LoVo (cell line): ENCODE measurements around the gene SH3D19.

Experiments
- DNase-seq: peaks from one replicate; pipeline ENCODE4 v3.0.0-alpha.2; 2016; ENCODE audit warnings: low spot score

The SH3D19 gene

DNA sequence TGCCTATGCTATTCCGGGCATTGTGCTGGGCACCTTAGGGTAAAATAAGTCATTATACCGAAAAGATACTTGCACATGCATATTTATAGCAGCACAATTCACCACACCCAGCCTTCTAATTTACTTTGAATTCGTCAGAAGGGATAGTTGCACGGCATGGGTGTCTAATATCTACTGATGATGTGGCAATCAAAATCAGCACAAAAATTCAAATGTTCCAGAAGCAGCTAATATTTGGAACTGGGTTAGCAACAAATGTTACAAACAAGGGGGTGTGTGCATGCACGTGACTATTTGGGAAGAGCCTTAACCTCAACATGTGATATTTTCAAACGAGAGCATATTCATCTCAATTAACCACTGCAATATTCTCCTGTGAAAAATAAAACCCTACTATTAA, 128.2 kb downstream of the SH3D19 start:
- no peak for DNase-seq

DNA sequence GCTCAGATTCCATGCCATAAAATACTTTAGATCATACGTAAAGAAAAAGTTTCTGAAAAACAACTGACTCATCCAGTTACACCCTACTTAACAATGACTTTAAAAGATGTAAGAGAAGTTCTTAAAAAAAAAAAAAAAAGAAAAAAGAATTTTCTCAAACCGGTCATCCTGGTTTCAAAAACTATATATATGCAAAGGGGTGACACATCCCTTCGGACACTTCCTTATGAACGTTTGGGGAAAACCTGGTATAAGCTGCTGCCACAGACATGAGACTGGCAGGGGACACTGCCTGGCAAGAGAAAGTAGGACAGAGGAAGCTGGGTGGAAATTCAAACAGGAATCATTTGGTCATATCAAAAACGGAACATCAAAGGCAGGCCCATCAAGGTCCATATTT, 129.6 kb downstream of the SH3D19 start:
- DNase-seq = peak; percentile 78

DNA sequence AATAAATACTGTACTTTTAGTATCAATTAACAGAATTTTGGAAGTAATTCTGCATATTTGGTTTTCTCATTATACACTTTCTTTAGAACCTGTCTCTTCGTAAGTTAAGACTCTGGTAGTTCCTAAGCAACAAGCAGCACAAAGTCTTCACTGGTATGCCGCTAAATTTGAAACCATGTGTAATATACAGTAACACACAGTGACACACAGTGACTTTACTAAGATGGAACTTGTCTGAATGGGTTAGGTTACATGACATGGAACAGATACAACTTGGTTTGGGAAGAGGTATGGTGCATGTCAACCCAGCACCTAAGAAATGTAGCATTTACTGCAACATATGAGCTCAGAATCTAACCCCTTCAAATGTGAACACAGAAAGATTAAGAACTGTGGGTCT, 132.0 kb downstream of the SH3D19 start:
- no peak for DNase-seq

DNA sequence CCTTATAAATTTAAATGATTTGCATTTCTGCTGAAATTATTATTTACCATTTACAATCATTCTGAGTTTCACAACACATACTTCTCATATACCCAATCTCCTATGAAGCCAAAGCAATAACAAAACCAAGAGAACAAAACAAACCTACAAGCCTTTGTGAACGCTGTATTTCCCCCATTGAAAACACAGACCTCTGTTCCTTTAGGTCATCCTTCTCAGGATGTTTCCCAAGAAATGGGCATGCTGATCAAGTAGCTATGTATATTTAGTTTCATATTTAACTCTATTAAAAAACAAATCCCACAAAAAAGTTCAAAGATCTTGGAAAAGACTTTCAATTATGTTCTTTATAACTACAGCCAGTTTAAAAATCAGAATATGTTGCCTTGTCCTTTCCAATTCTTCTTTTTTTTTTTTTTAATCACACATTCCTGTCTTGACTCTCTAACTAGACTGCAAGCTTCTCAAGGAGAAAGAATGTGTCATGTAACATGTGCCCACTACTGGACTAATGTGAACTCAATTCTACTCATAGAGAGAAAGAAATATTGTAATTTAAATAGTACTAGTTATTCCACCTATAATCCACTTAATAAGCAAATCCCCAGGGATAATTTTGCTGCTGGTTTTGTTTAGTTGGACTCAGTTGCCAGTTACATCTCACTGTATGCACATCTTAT, 132.7 kb downstream of the SH3D19 start:
- DNase-seq = no peak

DNA sequence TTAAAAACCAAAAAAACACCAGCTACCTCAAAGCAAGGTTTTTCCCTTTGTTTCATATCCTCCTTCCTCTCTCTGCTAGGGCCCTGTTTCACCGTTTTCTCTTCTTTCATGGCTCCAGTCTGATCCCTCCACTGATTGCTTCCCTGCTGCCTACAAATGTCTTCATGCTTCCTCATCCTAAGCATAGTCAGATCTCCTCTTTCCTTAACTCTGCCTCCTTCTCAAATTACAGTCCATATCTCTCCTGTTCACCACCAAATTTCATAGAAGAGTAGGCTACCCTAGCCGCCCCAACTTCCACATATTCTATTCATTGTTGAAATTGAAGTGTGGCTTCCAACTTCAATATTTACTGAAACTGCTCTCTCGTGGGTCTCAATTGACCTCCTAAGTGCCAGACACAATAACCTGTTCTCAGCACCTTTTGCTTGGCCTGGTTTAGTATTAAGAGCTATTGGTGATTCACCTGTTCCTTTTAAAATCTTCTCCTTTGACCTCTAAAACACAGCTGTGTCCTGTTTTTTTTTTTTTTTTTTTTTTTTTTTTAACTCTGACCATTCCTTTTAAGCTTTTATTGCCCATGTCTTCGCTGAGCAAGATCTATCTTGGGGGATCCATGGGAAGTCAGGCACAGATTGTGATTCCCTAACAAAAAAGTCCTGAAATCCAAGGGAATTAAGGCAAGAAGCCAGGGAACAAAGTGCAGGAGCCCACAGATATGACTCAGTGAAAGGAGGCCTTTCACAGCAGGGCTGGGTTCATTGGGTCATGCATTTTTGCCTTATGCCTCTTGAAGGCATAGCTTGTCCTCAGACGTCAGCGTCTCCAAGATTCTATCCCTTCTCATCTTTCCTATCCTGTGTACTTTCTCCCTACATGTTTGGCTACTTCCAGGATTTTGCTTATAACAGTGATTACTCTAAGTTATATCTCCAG, 140.6 kb downstream of the SH3D19 start:
- peak; percentile 35 for DNase-seq

DNA sequence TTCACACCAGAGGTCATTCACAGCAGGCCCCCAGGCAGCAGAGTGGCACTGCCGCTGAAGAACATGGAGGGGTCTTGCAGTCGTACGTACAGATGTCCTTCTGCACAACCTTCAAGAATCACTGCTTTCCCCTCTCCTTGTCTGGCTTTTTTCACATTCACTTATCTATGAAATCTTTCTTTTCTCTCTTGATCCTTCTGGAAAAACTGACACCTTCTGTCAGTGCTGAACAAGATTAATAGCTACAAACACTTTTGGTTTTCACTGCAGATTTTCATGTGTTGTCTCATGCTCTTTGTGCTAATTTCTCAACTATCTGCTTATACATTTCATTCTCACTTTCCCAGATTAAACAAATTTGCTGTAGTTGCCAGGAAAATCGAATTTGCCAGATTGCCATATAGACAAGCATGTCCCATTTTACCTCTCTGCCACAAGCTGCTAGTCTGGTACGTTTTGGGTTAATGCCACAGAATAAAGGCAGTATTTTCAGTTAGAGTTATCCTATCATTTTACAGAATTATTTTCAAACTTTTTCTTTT, 142.9 kb downstream of the SH3D19 start:
- DNase-seq = no peak

DNA sequence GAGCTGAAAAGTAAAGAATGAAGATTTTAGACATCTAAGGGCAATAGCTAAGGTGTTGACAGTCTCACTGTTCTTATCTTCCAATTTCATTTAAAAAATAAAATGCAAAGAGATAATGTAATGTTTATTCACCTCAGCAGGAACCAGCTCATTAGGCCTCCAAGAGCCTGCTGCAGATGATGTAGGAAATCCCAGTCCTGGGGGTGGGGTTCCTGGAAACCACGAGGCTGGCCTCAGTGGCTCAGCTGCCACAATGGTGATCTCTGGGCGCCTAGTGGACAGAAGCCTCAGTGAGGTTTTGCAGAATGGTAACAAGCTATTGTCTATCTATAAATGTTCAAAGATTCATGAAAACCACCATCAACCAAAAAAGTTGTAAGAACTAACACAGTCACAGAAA, 148.7 kb downstream of the SH3D19 start:
- DNase-seq = no peak

DNA sequence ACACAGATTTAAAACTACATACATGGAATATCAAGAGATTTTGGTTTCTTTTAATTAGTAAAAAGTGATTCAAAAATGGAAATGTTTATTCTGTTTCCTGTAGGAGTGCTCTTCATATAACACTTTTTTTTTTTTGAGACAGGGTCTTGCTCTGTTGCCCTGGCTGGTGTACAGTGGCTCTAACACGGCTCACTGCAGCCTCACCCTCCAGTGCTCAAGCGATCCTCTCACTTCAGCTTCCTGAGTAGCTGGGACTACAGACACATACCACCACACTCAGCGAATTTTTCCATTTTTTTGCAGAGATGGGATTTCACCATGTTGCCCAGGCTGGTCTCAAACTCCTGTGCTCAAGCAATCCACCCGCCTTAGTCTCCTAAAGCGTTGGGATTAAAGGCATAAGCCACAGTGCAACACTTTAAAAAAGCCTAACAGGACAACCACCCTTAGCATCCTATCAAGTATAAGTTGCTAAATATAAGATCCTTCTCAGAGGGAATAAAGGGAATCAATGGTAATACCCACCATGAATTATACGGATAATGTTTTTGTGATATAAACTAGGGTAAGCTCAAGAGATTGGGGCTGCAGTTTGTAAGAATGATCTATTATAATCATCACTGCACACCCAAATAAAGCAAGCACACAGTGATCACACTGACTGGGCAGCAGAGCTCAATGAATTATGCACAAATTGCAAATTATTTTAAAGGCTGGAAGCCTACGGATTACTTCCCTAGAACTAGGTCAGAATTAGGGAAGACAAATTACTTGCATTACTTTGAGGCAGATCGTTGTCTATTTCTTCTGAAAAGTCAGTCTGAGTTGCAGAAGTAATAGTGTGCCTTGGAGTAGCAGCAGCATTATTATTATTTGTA, 149.4 kb downstream of the SH3D19 start:
- DNase-seq = no peak

DNA sequence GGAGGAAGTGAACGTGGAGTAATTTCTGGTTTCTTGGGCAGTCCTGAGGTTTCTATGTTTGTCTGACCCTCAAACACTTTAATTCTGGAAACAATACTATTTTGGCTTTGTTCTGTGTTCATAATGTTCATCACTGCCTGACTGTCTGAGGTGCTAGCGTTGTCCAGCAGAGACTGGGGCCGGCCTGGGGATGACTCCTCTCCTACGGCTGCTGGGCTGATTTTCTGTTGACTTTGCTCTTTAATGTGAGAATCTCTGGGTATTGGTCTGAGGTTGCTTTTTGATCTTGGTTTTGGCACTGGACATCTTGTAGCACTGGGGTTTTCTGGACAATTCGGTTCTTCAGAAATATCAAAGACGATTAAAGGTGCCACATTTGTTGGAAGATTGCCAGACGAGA, 150.2 kb downstream of the SH3D19 start:
- no peak for DNase-seq

DNA sequence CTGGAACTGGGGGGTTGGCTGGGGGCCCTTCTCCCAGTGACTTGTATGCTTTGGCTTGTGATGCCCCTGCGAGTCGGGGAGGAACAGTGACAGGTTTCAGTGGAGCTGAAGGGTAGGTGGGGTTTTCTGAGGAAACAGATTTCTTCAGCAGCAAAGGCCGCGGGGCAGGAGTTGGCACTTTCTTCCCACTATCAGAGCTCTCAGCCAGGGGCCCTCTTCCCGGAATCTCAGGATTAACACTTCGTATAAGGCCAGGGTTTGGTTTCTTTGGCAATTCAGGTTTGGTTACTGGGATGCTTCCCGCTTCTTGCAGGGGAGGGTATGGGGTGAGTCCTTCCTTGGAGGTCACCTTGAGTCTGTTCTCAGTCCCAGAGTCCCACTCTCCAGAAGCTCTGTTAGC, 150.6 kb downstream of the SH3D19 start:
- DNase-seq = no peak

DNA sequence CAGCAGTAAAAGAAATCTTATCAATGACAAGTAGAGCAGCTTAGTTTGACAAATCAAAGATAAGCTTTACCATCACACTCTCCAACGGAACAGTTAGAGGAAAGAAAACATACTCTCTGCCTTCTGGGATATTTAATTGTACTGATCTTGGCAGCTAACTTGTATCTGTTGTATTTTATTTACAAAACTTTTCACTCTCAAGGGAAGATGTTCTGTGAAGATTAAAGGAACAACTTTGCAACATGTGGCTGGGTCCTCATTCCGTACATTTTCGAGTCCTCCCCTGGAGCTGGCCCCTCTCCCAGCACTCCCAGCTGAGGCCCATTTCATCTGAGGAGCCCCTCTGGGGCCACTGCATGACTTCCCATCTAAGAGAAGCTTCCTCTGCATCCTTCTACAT, 151.5 kb downstream of the SH3D19 start:
- DNase-seq = no peak

DNA sequence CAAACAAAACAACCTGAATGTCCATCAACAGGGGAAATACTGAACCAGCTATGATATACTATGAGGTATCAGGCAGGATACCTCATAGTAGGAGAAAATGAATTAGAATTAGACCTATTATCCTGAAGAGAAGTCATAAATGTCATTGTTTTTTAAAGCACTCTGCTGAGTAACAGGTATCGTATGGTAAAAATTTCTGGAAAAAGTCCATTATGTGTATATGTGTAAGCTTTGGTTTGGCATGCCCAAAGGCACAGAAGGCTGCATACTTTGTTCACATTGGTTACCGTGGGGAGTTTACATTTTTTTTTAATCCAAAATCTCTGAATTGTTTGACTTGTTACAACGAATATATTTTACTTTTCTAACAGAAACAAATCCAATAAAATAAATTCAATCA, 155.5 kb downstream of the SH3D19 start:
- DNase-seq = no peak

DNA sequence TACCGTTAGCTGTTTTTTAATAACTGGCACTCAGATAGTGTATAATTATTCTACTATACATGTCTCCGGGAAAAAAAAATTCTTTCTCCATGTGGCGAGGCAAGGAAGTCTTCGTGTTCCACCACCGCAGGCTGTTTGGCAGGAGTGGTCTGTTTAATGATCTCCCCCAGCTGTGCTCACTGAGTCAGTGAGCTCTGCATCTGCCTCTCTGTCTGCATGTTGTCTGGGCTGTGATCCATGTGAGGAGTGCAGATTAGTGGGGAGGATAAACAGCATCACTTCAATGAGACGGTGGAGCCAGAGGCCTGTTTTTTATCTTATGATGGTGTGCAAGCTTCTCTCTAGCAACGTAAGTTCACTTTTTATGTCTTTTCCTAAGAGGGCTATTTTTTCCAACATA, 156.2 kb downstream of the SH3D19 start:
- no peak for DNase-seq

DNA sequence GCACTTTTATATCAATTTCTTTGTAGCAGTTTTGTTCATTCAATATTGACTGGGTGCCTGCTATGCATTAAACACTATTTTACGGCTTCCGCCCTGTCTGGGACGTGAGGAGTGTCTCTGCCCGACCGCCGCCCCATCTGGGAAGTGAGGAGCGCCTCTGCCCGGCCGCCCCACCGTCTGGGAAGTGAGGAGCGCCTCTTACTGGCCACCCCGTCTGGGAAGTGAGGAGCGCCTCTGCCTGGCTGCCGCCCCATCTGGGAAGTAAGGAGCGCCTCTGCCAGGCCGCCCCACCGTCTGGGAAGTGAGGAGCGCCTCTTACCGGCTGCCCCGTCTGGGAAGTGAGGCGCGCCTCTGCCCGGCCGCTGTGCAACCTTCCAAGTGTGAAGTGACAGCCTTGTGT, 157.8 kb downstream of the SH3D19 start:
- DNase-seq = no peak

DNA sequence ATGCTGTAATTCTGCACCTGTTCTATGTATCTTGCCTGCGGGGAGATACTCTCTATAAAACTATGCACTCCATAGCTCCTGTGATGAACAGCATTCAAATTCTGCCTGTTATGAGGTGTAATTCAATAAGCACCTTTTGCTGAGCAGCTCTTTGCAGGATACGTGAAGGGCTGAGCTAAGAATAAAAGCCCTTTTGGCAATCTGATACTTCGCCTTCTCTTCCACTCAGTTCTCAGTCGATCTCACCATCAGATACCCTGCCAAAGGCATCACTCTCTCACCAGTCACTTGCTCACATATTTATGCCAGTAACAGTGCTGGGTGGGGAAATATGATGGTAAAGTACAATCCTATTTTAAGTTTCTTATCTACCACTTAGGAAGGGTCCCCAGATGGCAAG, 158.8 kb downstream of the SH3D19 start:
- no peak for DNase-seq

DNA sequence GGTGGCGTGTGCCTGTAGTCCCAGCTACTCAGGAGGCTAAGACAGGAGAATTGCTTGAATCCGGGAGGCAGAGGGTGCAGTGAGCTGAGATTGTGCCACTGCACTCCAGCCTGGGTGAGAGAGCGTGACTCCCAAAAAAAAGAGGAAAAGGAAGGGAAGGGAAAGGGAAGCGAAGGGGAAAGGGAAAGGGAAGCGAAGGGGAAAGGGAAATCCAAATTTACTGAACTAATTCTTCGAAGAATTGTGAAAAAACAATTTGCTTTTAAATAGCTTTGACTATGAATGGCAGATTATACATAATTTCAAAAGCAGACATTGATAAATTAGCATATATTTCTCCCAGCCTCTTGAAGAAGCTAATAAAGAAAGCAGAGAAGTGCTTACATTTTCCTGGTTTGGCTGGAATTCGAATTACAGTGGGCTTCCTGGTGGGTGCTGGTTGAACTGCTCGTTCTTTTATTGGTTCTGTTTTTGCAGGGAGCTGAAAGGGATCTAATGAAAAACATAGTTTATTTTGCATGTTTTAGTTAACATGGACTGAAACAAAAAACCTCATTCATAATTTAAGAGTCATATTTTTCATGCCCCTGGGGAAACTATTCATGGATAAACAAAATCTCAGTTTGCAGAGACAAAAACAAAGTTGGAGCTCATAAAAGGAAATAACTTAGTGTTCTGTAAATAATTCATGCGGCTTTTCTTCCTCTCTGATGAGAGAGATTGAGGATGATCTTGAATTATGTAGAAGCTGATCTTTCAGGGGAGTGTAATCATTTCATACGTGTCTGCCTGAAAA, 160.0 kb downstream of the SH3D19 start:
- DNase-seq = no peak

DNA sequence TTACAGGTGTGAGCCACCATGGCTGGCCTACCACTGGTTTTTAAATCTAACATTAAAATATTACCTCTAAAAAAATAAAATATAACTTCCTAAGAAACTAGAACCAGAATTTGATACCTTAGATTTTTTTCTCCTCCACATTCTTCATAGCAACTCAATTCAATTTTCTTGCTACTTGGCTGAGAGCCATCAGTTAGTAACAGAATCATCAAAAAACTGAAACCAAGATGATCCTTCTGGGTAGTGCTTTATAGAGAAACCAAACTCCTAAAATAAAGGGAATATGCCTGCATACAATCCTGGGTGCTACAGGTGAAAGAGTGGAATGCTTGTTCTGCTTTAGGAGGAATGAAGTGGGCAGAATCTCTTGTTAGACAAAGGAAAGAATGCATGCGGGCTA, 161.6 kb downstream of the SH3D19 start:
- DNase-seq = no peak

DNA sequence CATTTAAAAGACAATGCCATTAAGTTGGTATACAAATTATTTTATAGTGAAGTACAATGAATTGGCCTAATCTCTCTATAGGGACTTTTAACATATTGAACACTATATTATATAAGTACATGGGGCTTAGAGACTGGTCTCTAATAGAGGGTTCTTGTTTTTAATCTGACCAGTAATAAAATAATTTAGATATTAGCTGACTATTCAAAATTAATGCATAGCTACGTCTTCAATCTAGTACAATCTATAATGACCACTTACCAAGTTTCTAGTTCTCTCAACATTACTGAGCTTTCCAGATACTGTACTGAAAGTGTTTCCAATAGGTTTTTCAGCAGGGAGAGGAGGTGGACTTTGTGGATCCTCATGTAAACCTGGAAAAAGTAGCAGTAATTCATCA, 166.4 kb downstream of the SH3D19 start:
- no peak for DNase-seq

DNA sequence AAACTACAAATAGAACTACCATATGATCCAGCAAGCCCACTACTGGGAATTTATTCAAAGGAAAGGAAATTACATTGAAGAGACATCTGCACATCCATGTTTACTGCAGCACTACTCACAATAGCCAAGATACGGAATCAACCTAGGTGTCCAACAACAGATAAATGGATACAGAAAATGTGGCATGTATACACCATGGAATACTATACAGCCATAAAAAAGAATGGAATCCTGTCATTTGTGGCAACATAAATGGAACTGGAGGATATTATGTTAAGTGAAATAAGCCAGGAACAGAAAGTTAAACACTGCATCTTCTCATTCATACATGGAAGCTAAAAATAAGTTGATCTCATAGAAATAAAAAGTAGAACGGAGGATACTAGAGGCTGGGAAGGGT, 167.9 kb downstream of the SH3D19 start:
- DNase-seq = no peak

DNA sequence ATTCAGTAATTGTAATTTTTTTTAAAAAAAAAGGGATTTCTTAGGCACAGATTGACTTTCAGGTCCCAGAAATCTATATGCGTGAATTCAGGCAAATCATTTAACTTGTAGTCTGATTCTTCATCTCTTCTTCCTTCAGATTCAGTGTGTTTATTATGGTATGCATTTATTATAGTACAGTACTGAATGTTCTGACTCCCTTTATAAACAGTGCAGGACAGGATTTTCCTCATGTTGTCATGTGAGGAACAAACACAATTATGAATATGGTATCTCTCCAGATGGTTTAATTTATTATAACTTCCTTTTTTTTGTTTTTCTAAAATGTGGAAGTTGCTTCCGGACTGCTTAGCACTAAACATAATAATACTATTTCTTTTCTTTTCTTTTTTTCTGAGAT, 171.8 kb downstream of the SH3D19 start:
- DNase-seq = no peak

DNA sequence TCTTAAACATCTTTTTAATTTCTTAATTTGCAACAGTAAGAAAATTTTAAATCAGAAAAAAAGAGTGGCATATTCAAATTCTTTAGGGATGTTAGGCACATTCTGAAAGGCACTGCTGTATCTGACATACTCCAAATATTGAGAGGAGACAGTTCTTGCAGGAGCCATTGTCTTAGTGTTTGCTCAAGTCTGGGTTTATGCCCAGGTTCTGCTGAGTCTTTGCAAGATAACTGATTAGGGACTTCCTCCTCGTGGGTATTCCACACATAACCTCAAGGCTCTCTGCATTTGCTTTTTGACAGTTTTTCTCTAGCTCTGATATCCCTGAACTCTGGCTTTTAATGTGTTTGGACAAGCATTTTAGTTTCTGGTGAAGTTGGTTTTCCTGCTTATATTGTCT, 173.4 kb downstream of the SH3D19 start:
- no peak for DNase-seq
